Measurements from ENCODE around the gene CYP46A1. TPM values are rescaled to one million over a fixed set of nuclear protein-coding genes. Genes with fewer than 3 reads are reported as not detected.
"Not testable (repeated sequence)": the region's sequence is repeated elsewhere in the genome, so short reads cannot be mapped to it uniquely, and the experiment has no call there.

The CYP46A1 gene
- total and polyA plus RNA-seq, 4 donors = 0.14 to 0.92 (median 0.48) TPM

DNA sequence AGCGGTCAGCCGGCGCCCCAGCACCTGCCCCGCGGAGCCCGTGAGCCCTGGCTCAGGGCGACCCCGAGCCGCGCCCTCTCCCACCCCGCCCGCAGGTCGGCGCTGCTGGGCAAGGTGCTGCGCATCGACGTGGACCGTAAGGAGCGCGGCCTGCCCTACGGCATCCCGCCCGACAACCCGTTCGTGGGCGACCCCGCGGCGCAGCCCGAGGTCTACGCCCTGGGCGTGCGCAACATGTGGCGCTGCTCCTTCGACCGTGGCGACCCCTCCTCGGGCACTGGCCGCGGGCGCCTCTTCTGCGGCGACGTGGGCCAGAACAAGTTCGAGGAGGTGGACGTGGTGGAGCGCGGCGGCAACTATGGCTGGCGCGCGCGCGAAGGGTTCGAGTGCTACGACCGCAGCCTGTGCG lies 24.8 kb upstream of the CYP46A1 start (continued):
- TF ChIP-seq, protein P1, sequence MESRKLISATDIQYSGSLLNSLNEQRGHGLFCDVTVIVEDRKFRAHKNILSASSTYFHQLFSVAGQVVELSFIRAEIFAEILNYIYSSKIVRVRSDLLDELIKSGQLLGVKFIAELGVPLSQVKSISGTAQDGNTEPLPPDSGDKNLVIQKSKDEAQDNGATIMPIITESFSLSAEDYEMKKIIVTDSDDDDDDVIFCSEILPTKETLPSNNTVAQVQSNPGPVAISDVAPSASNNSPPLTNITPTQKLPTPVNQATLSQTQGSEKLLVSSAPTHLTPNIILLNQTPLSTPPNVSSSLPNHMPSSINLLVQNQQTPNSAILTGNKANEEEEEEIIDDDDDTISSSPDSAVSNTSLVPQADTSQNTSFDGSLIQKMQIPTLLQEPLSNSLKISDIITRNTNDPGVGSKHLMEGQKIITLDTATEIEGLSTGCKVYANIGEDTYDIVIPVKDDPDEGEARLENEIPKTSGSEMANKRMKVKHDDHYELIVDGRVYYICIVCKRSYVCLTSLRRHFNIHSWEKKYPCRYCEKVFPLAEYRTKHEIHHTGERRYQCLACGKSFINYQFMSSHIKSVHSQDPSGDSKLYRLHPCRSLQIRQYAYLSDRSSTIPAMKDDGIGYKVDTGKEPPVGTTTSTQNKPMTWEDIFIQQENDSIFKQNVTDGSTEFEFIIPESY (IDR thresholded peaks at IDR 0.05) = no peak
- TF ChIP-seq HNF4A (conservative IDR thresholded peaks at IDR 0.05) (no peak), FOXA2 (IDR thresholded peaks at IDR 0.05) (no peak), RXRA (IDR thresholded peaks at IDR 0.05) (no peak), EGR1 (IDR thresholded peaks at IDR 0.05; ENCODE audit: low read depth in 2 of 2) (no peak), SP1 (IDR thresholded peaks at IDR 0.05) (no peak), GABPA (IDR thresholded peaks at IDR 0.05 in 1 of 2, conservative IDR thresholded peaks at IDR 0.05 in 1 of 2) (no peak)
- TF ChIP-seq, protein P2, sequence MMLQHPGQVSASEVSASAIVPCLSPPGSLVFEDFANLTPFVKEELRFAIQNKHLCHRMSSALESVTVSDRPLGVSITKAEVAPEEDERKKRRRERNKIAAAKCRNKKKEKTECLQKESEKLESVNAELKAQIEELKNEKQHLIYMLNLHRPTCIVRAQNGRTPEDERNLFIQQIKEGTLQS (IDR thresholded peaks at IDR 0.05) = no peak

DNA sequence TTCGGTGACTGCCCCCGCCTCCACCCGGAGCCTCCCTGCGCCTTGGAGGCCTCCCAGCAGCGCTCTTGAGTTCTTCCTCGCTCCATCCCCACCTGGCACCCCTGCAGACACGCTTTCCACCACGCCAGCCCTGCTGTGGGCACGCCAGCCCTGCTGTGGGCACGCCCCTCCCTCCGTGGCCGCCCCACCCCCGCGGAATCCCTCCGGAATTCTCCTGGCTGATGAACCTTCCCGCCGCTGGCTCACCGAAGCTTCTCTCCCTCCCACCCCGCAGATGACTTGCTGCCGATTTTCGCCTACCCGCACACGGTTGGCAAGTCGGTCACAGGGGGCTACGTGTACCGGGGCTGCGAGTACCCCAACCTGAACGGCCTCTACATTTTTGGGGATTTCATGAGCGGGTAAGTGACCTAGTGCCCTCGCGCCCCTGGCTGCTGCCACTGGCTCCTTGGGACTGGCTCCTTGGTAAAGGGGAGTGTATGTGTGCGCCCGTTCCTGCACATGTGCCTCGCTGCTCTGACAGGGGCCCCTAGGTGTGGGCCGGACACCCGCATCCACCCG lies 24.0 kb upstream of the CYP46A1 start:
- peaks cover 0 to 2% (median 0%) of the 10 kb centered on the region in 4 donors for H3K4me1 ChIP-seq (ENCODE audit: control insufficient read depth in 4 of 4, insufficient read depth in 4 of 4, low read length in 3 of 4)
- no peak for TF ChIP-seq TAF1 (conservative IDR thresholded peaks at IDR 0.05)
- no peak for TF ChIP-seq NR2F2 (IDR thresholded peaks at IDR 0.05)
- TF ChIP-seq, protein P2 (IDR thresholded peaks at IDR 0.05) = no peak
- TF ChIP-seq FOXA2 (IDR thresholded peaks at IDR 0.05) = no peak
- TF ChIP-seq, protein P1 (IDR thresholded peaks at IDR 0.05) = no peak
- TF ChIP-seq, protein P3, sequence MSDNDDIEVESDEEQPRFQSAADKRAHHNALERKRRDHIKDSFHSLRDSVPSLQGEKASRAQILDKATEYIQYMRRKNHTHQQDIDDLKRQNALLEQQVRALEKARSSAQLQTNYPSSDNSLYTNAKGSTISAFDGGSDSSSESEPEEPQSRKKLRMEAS (IDR thresholded peaks at IDR 0.05) = no peak
- no peak for TF ChIP-seq RXRA (IDR thresholded peaks at IDR 0.05)
- TF ChIP-seq, protein P4, sequence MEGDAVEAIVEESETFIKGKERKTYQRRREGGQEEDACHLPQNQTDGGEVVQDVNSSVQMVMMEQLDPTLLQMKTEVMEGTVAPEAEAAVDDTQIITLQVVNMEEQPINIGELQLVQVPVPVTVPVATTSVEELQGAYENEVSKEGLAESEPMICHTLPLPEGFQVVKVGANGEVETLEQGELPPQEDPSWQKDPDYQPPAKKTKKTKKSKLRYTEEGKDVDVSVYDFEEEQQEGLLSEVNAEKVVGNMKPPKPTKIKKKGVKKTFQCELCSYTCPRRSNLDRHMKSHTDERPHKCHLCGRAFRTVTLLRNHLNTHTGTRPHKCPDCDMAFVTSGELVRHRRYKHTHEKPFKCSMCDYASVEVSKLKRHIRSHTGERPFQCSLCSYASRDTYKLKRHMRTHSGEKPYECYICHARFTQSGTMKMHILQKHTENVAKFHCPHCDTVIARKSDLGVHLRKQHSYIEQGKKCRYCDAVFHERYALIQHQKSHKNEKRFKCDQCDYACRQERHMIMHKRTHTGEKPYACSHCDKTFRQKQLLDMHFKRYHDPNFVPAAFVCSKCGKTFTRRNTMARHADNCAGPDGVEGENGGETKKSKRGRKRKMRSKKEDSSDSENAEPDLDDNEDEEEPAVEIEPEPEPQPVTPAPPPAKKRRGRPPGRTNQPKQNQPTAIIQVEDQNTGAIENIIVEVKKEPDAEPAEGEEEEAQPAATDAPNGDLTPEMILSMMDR (IDR thresholded peaks at IDR 0.05; ENCODE audit: low read depth, low read length, missing input control) = no peak
- DNase-seq (ENCODE audit: low spot score) = no peak
- 39% methylated on average over 37 of the region's 37 CpGs for WGBS
- no peaks in the 10 kb centered on the region for H3K36me3 ChIP-seq (ENCODE audit: control insufficient read depth in 4 of 4, insufficient read depth in 3 of 4, low read depth in 1 of 4, low read length in 3 of 4)
- peaks cover 0 to 4% (median 3%) of the 10 kb centered on the region in 4 donors for H3K27me3 ChIP-seq (ENCODE audit: control insufficient read depth in 4 of 4, insufficient read depth in 4 of 4, low read length in 3 of 4)
- H3K4me3 ChIP-seq (ENCODE audit: low read depth in 1 of 3, low read length in 3 of 3) = no peak overlapping the region
- H3K27ac ChIP-seq (ENCODE audit: low read depth in 1 of 2, low read length in 2 of 2) = no peak overlapping the region
- H3K9ac ChIP-seq (ENCODE audit: low read depth in 1 of 2, low read length in 2 of 2) = no peak overlapping the region
- no peaks in the 10 kb centered on the region for H3K9me3 ChIP-seq (ENCODE audit: control insufficient read depth in 4 of 4, low read length in 3 of 4)

DNA sequence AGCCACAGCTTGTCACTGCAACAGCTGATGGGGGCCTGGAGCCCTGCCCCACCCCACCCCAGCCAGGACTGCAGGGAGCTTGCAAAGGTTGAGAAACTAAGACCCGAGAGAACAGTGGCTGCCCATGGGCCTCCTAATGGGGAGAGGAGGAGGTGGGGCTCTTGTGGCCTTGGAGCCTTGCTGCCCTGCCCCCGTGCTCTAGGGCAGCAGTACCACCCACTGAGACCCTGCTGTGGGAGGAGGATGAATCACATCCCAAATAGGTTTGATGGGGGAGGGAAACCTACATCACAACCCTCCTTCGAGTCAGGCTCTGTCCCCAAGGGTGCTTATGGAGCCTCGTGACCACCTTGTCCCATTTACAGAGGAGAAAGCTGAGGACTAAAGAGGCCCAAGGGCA lies 23.3 kb upstream of the CYP46A1 start:
- WGBS = 77% methylated on average over 4 of the region's 4 CpGs
- no peak overlapping the region for H3K4me3 ChIP-seq (ENCODE audit: low read depth in 1 of 3, low read length in 3 of 3)
- no peaks in the 10 kb centered on the region for H3K36me3 ChIP-seq (ENCODE audit: control insufficient read depth in 4 of 4, insufficient read depth in 3 of 4, low read depth in 1 of 4, low read length in 3 of 4)
- TF ChIP-seq TAF1 (conservative IDR thresholded peaks at IDR 0.05) (no peak), SP1 (IDR thresholded peaks at IDR 0.05) (no peak), HNF4G (IDR thresholded peaks at IDR 0.05) (no peak), NR2F2 (IDR thresholded peaks at IDR 0.05) (no peak)
- TF ChIP-seq, protein P3 (IDR thresholded peaks at IDR 0.05) = no peak
- peaks cover 0 to 4% (median 3%) of the 10 kb centered on the region in 4 donors for H3K27me3 ChIP-seq (ENCODE audit: control insufficient read depth in 4 of 4, insufficient read depth in 4 of 4, low read length in 3 of 4)
- no peak overlapping the region for H3K27ac ChIP-seq (ENCODE audit: low read depth in 1 of 2, low read length in 2 of 2)
- no peak overlapping the region for H3K9ac ChIP-seq (ENCODE audit: low read depth in 1 of 2, low read length in 2 of 2)
- no peaks in the 10 kb centered on the region for H3K9me3 ChIP-seq (ENCODE audit: control insufficient read depth in 4 of 4, low read length in 3 of 4)
- peaks cover 0 to 2% (median 0%) of the 10 kb centered on the region in 4 donors for H3K4me1 ChIP-seq (ENCODE audit: control insufficient read depth in 4 of 4, insufficient read depth in 4 of 4, low read length in 3 of 4)
- DNase-seq (ENCODE audit: low spot score) = no peak

DNA sequence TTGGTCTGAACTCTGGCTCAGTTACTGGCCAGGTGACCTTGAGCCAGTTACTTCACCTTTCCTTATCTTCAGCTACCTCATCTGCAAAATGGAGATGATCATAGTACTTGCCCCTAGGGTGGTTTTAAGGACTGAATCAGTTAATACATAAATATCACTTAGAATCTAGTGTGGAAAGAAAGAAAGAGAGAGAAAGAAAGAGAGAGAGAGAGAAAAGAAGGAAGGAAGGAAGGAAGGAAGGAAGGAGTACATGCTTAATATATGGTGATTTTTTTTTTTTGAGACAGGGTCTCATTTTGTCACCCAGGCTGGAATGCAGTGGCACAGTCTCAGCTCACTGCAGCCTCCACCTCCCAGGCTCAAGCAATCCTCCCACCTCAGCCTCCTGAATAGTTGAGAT lies 22.9 kb upstream of the CYP46A1 start:
- H3K9ac ChIP-seq (ENCODE audit: low read depth in 1 of 2, low read length in 2 of 2); H3K27me3 ChIP-seq (ENCODE audit: control insufficient read depth in 4 of 4, insufficient read depth in 4 of 4, low read length in 3 of 4); H3K9me3 ChIP-seq (ENCODE audit: control insufficient read depth in 4 of 4, low read length in 3 of 4): not testable (repeated sequence)

More for the DNA sequence above, 22.9 kb upstream of the CYP46A1 start:
- H3K4me3 ChIP-seq (ENCODE audit: low read depth in 1 of 3, low read length in 3 of 3); H3K27ac ChIP-seq (ENCODE audit: low read depth in 1 of 2, low read length in 2 of 2); H3K4me1 ChIP-seq (ENCODE audit: control insufficient read depth in 4 of 4, insufficient read depth in 4 of 4, low read length in 3 of 4); H3K36me3 ChIP-seq (ENCODE audit: control insufficient read depth in 4 of 4, insufficient read depth in 3 of 4, low read depth in 1 of 4, low read length in 3 of 4); DNase-seq (ENCODE audit: low spot score): not testable (repeated sequence)

All from liver (tissue), 9 donors.